ENCODE measurements around the gene SLC25A23. TPM values are rescaled to one million over a fixed set of nuclear protein-coding genes. Genes with fewer than 3 reads are reported as not detected.
"Not testable (repeated sequence)": the region's sequence is repeated elsewhere in the genome, so short reads cannot be mapped to it uniquely, and the experiment has no call there.

The SLC25A23 gene
- total RNA-seq, 4 donors from 2014 or later, result 41.5 to 95.9 (median 64.0) TPM

GRCh38 chr19:6431891-6432290, 27.7 kb downstream of the SLC25A23 start:
- WGBS, 2 donors, result 74 to 88% methylated on average over 5 to 11 of the region's 11 CpGs
- Histone ChIP-seq H3K9me3 (no peaks in the 10 kb centered on the region), H3K27ac (no peak overlapping the region), H3K36me3 (no peaks in the 10 kb centered on the region), H3K4me3 (no peak overlapping the region), H3K27me3 (no peaks in the 10 kb centered on the region), H3K4me1 (no peaks in the 10 kb centered on the region)
- DNase-seq, result no peak
- TF ChIP-seq POLR2A (IDR thresholded peaks at IDR 0.05) (no peak), CTCF (IDR thresholded peaks at IDR 0.05) (no peak)
- intact Hi-C loops (cut with DNase I), result no loop called here

GRCh38 chr19:6429419-6430221, 30.0 kb downstream of the SLC25A23 start:
- no peak for DNase-seq
- intact Hi-C loops (cut with DNase I), result no loop called here

GRCh38 chr19:6428692-6429418, 30.7 kb downstream of the SLC25A23 start:
- H3K4me1 ChIP-seq; H3K4me3 ChIP-seq; H3K36me3 ChIP-seq; H3K9me3 ChIP-seq; intact Hi-C loops (cut with DNase I); H3K27me3 ChIP-seq; H3K27ac ChIP-seq; DNase-seq: not testable (repeated sequence)
- 77 to 79% methylated on average over 2 of the region's 2 CpGs for WGBS, 2 donors

More at GRCh38 chr19:6429419-6430221, 30.0 kb downstream of the SLC25A23 start:
- peaks cover 0 to 8% (median 0%) of the 10 kb centered on the region in 3 donors for H3K4me1 ChIP-seq
- no peak overlapping the region for H3K4me3 ChIP-seq
- no peak for TF ChIP-seq POLR2A (IDR thresholded peaks at IDR 0.05)
- no peak for TF ChIP-seq CTCF (IDR thresholded peaks at IDR 0.05)
- H3K27me3 ChIP-seq, result no peaks in the 10 kb centered on the region
- no peaks in the 10 kb centered on the region for H3K36me3 ChIP-seq
- H3K27ac ChIP-seq, result no peak overlapping the region
- no peaks in the 10 kb centered on the region for H3K9me3 ChIP-seq
- WGBS, 2 donors, result 48 to 59% methylated on average over 11 to 20 of the region's 20 CpGs

GRCh38 chr19:6427131-6427530, 32.5 kb downstream of the SLC25A23 start:
- DNase-seq, result no peak
- H3K36me3 ChIP-seq, result peaks cover 0 to 3% (median 0%) of the 10 kb centered on the region in 3 donors
- 92% methylated on average over 11 to 15 of the region's 18 CpGs for WGBS, 2 donors
- H3K27me3 ChIP-seq, result no peaks in the 10 kb centered on the region
- H3K4me3 ChIP-seq, result no peak overlapping the region
- no peak overlapping the region for H3K27ac ChIP-seq
- peaks cover 12 to 26% (median 15%) of the 10 kb centered on the region in 3 donors for H3K4me1 ChIP-seq
- intact Hi-C loops (cut with DNase I), result no loop called here
- TF ChIP-seq CTCF (IDR thresholded peaks at IDR 0.05), result no peak
- no peaks in the 10 kb centered on the region for H3K9me3 ChIP-seq

- H3K9me3 ChIP-seq, result no peaks in the 10 kb centered on the region
- 94 to 95% methylated on average over 13 to 19 of the region's 21 CpGs for WGBS, 2 donors
- peak overlapping the region in 3 of 4 donors; percentile 21 to 51 (median 24) for H3K4me3 ChIP-seq
- peak overlapping the region; percentile 79 to 88 (median 84) for H3K27ac ChIP-seq
- DNase-seq, result no peak
- peaks cover 0 to 15% (median 7%) of the 10 kb centered on the region in 3 donors for H3K36me3 ChIP-seq
- H3K27me3 ChIP-seq, result no peaks in the 10 kb centered on the region
- peaks cover 12 to 38% (median 19%) of the 10 kb centered on the region in 3 donors for H3K4me1 ChIP-seq
- TF ChIP-seq CTCF (IDR thresholded peaks at IDR 0.05), result peak in 1 of 6 experiments; percentile 17
- TF ChIP-seq POLR2A (IDR thresholded peaks at IDR 0.05), result no peak
- intact Hi-C loops (cut with DNase I), result no loop called here
Observed at GRCh38 chr19:6425732-6426620, 33.6 kb downstream of the SLC25A23 start.
